Stimulated activated naive CD8-positive, alpha-beta T cell treated with anti-CD3 and anti-CD28 coated beads, Interleukin-15, amount 100 ng/mL, for 72 hours (primary cell): ENCODE results near the gene ZC3HAV1.
"Not testable (repeated sequence)": the region's sequence is repeated elsewhere in the genome, so short reads cannot be mapped to it uniquely, and the experiment has no call there.

Experiments
- ATAC-seq: fragments of 150-1000 bp; cut with Tn5 transposase; 2 replicates; pipeline ENCODE4 v1.10.0; 2021; ENCODE audit warnings: mild to moderate bottlenecking, moderate library complexity
- DNase-seq, 2 donors: peaks; one replicate each; pipeline ENCODE4 v3.0.0; 2021 to 2022
- H3K27ac Mint-ChIP-seq, 2 donors: one replicate each; pipeline ENCODE4 v1.8.0; 2022; ENCODE audit warnings: mild to moderate bottlenecking in 2 of 2, mixed read lengths in 2 of 2, moderate library complexity in 2 of 2
- H3K27me3 Mint-ChIP-seq: one replicate; pipeline ENCODE4 v1.8.0; 2022; ENCODE audit warnings: mixed read lengths
- H3K4me1 Mint-ChIP-seq: one replicate; pipeline ENCODE4 v1.8.0; 2022; ENCODE audit warnings: mild to moderate bottlenecking, mixed read lengths
- H3K4me3 Mint-ChIP-seq, 2 donors: one replicate each; pipeline ENCODE4 v1.8.0; 2022; ENCODE audit warnings: mild to moderate bottlenecking in 2 of 2, mixed read lengths in 2 of 2, moderate library complexity in 1 of 2
- H3K9me3 Mint-ChIP-seq, 2 donors: one replicate each; pipeline ENCODE4 v1.8.0; 2022; ENCODE audit warnings: mixed read lengths in 2 of 2

The ZC3HAV1 gene

GRCh38 chr7:139035586-139036353 lies 73.8 kb downstream of the ZC3HAV1 start, which contains the start of gene ZC3HAV1L:
Gene ZC3HAV1L (minus strand): TSS chr7:139036042. CDS start chr7:139036017, 25 bp downstream.
- ATAC-seq (peak; percentile 86), DNase-seq (peak; percentile 60 to 65)
- H3K4me1 Mint-ChIP-seq, result peaks cover 32% of the 10 kb centered on the region
- H3K27ac Mint-ChIP-seq, result peak within 1 kb of the TSS; percentile 85 to 91
- peak within 1 kb of the TSS; percentile 83 to 88 for H3K4me3 Mint-ChIP-seq
- no peaks in the 10 kb centered on the region for H3K27me3 Mint-ChIP-seq
- H3K9me3 Mint-ChIP-seq, result no peaks in the 10 kb centered on the region

DNA sequence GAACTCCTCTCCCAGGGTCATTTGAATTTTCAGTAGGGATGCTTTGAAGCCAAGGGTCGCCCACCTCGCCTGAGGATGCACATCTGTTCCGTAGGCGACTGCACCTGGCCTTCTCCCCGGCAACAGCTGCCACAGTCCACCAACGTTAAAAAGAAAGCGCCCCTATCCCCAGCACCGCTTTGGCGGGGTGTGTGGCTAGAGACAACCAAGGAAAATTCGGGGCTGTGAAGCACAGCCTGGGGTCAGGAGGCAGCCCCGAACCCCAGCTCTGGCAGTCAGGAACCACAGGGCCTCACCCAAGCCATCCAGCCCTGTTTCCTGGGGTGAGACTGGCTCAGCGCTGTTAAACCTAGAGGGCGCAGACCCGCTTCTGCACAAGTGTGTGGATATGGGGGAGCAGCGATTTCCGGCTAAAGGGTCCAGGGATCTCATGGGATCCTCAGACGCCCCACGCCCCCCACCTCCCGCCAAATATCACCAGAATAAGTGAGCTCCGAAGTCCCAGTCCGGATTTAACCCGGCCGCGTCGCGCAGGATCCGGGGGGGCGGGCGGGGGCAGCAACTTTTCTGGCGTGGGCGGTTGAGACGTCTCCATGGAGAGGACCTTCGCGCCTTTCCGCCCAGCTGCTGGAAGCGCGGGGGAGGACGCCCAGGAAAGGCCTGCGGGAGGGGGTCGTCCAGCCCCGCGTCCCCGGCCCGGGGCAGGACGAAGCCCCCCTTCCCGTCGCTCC lies 74.5 kb downstream of the ZC3HAV1 start:
- H3K27ac Mint-ChIP-seq, result peak overlapping the region; percentile 74 to 91
- ATAC-seq, result peak; percentile 60
- peak in 1 of 2 donors; percentile 44 for DNase-seq

DNA sequence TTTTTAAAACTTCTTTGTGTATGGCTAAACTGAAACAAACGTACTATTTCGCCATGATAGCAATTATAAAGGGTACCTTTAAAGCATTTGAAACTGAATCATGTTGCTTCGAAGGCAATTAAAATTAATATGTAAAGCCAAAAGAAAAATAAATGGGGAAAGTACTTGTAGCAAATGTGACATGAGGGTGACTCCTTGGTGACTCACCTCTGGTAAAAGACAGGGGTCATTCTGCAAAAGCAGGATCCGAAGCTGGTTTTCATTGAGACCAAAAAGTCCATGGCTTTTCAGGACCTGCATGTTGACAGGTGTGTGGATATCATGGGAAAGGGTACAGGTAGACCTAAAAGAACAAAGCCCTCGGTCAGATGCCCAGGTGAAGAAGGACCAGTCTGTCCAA lies 75.2 kb downstream of the ZC3HAV1 start:
- Mint-ChIP-seq H3K27me3 (no peaks in the 10 kb centered on the region), H3K4me1 (peaks cover 32% of the 10 kb centered on the region), H3K27ac (no peak overlapping the region), H3K9me3 (no peaks in the 10 kb centered on the region), H3K4me3 (peak overlapping the region; percentile 82 to 88)
- no peak for ATAC-seq
- DNase-seq, result no peak

More for the DNA sequence above, 74.5 kb downstream of the ZC3HAV1 start:
- Mint-ChIP-seq H3K4me3 (peak overlapping the region; percentile 82 to 88), H3K27me3 (no peaks in the 10 kb centered on the region), H3K4me1 (peaks cover 32% of the 10 kb centered on the region), H3K9me3 (no peaks in the 10 kb centered on the region)

DNA sequence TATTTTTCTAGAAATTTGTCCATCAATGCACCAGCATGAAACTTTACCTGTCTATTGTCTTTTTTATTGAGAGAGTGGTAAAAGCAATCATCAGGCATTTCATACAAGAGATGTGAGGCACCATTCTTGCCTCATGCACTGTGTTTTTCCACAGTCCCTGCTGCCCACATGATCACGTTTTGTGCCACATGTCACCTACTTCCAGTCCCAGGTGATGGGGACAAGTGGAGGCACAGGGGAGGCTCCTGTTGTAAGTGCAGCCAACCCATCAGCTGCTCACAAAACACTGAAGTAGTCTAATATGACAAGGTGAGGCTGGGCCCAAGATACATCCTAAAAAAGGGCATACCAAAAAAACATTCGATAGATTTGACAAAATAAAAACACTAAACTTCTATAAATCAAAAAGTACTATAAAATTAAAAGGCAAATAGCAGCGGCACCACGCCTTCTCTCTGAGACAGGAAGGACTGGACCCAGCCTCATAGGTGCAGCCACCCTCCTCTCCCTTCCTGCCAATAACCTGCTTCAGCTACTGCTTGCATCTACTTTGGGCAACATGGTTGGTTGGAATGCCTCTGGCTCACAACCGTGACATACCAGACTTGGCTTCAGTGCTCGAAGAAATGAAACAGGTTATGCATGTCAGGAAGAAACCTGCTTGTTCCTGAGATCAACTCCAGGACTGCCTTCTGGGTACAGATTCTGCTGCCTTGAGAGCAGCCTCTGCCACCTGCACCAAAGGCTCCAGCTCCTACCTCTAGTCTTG lies 76.0 kb downstream of the ZC3HAV1 start:
- Mint-ChIP-seq H3K27me3 (no peaks in the 10 kb centered on the region), H3K4me3 (no peak overlapping the region), H3K9me3 (no peaks in the 10 kb centered on the region), H3K27ac (no peak overlapping the region), H3K4me1 (peaks cover 29% of the 10 kb centered on the region)
- DNase-seq (no peak), ATAC-seq (no peak)

DNA sequence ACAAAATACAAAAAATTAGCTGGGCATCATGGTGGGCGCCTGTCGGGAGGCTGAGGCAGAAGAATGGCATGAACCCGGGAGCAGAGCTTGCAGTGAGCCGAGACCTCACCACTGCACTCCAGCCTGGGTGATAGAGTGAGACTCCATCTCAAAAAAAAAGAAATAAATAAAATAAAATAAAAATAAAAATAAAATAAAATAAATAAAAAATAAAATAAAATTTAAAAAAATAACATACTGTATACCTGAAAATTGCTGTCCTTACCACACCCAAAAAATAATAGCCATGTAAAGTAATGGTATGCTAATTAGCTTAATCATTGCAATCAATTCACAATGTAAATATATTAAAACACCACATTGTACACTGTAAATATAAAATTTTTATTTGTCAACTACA lies 77.0 kb downstream of the ZC3HAV1 start:
- Mint-ChIP-seq H3K4me1 (peaks cover 26% of the 10 kb centered on the region), H3K4me3 (no peak overlapping the region), H3K9me3 (no peaks in the 10 kb centered on the region), H3K27me3 (no peaks in the 10 kb centered on the region), H3K27ac (no peak overlapping the region)
- ATAC-seq (no peak), DNase-seq (no peak)

DNA sequence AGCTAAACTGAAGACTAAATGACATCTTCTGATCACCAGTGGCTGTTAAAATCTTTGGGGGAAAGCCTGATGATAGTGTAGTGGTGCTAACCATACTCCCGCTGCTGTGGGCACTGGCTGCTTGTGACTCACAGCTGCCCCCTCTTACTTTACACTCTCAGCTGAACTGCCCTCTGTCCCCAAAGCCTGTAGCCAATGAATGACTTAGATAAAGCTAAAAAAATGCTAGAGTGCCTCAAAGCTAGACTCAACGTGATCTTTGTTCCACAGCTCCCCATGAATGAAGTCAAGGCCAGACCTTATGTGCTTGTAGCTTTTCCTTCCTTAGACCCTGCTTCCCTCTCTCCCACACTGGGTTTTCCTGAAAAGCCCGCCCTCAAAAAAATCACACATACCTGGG lies 80.2 kb downstream of the ZC3HAV1 start:
- peaks cover 10% of the 10 kb centered on the region for H3K4me1 Mint-ChIP-seq
- H3K27ac Mint-ChIP-seq, result no peak overlapping the region
- H3K9me3 Mint-ChIP-seq, result no peaks in the 10 kb centered on the region
- no peak overlapping the region for H3K4me3 Mint-ChIP-seq
- ATAC-seq (no peak), DNase-seq (no peak)
- no peaks in the 10 kb centered on the region for H3K27me3 Mint-ChIP-seq

DNA sequence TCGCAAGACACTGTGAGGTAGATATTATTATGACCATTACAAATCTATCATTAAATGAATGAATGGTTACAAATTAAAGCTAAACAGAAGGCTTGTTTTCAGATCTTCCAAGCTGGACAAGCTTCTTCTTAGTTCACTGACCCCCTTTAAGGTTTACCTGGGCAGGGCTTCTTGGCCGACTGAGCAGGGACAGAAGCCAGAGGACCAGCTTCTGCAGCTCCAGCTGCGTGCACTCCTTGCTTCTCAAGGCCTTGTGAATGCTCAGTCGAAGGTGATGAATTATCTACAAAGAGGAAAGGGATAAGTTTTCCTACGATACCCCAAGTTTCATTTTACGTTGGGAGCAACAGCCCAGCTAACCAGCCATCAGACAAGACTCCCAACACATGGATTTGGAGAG lies 83.0 kb downstream of the ZC3HAV1 start:
- Mint-ChIP-seq H3K27me3 (no peaks in the 10 kb centered on the region), H3K4me3 (no peak overlapping the region), H3K4me1 (no peaks in the 10 kb centered on the region), H3K27ac (no peak overlapping the region), H3K9me3 (no peaks in the 10 kb centered on the region)
- no peak for ATAC-seq
- no peak for DNase-seq

- not testable (repeated sequence) for H3K27ac Mint-ChIP-seq, H3K27me3 Mint-ChIP-seq, H3K9me3 Mint-ChIP-seq, H3K4me1 Mint-ChIP-seq, H3K4me3 Mint-ChIP-seq, ATAC-seq, DNase-seq
Measured at GRCh38 chr7:139025861-139026260, 83.7 kb downstream of the ZC3HAV1 start.

GRCh38 chr7:139023076-139023475 lies 86.4 kb downstream of the ZC3HAV1 start:
- Mint-ChIP-seq H3K27ac (no peak overlapping the region), H3K9me3 (no peaks in the 10 kb centered on the region), H3K4me1 (peaks cover 3% of the 10 kb centered on the region), H3K27me3 (no peaks in the 10 kb centered on the region), H3K4me3 (no peak overlapping the region)
- no peak for DNase-seq
- ATAC-seq, result no peak

DNA sequence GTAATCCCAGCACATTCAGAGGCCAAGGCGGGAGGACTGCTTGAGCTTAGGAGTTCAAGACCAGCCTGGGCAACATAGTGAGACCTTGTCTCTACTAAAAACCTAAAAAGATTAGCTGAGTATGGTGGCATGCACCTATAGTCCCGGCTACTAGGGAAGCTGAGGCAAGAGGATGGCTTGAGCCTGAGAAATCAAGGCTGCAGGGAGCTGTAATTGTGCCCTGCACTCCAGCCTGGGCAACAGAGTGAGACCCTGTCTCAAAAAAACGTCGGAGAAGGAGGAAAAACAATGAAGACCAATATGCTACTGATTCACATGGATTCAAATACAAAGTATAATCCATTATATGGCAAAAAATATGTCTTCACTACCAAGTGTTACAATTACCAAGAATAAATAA lies 87.2 kb downstream of the ZC3HAV1 start:
- no peak for ATAC-seq
- H3K4me3 Mint-ChIP-seq, result no peak overlapping the region
- DNase-seq, result no peak
- no peaks in the 10 kb centered on the region for H3K27me3 Mint-ChIP-seq
- no peak overlapping the region for H3K27ac Mint-ChIP-seq
- no peaks in the 10 kb centered on the region for H3K9me3 Mint-ChIP-seq
- peaks cover 6% of the 10 kb centered on the region for H3K4me1 Mint-ChIP-seq

GRCh38 chr7:139018910-139019309 lies 90.6 kb downstream of the ZC3HAV1 start:
- no peak for ATAC-seq
- Mint-ChIP-seq H3K4me1 (peaks cover 6% of the 10 kb centered on the region), H3K27me3 (no peaks in the 10 kb centered on the region), H3K27ac (no peak overlapping the region), H3K4me3 (no peak overlapping the region), H3K9me3 (no peaks in the 10 kb centered on the region)
- DNase-seq, result no peak

- H3K4me3 Mint-ChIP-seq, result no peak overlapping the region
- H3K27ac Mint-ChIP-seq, result no peak overlapping the region
- ATAC-seq (peak; percentile 98), DNase-seq (peak; percentile 50 to 62)
- peaks cover 6% of the 10 kb centered on the region for H3K4me1 Mint-ChIP-seq
- H3K9me3 Mint-ChIP-seq, result no peaks in the 10 kb centered on the region
- no peaks in the 10 kb centered on the region for H3K27me3 Mint-ChIP-seq
Measured at GRCh38 chr7:139016931-139017511, 92.5 kb downstream of the ZC3HAV1 start.

GRCh38 chr7:139011373-139011772 lies 98.1 kb downstream of the ZC3HAV1 start:
- no peaks in the 10 kb centered on the region for H3K4me1 Mint-ChIP-seq
- H3K27ac Mint-ChIP-seq, result no peak overlapping the region
- no peak overlapping the region for H3K4me3 Mint-ChIP-seq
- no peak for ATAC-seq
- H3K27me3 Mint-ChIP-seq, result no peaks in the 10 kb centered on the region
- H3K9me3 Mint-ChIP-seq, result no peaks in the 10 kb centered on the region
- DNase-seq, result no peak

DNA sequence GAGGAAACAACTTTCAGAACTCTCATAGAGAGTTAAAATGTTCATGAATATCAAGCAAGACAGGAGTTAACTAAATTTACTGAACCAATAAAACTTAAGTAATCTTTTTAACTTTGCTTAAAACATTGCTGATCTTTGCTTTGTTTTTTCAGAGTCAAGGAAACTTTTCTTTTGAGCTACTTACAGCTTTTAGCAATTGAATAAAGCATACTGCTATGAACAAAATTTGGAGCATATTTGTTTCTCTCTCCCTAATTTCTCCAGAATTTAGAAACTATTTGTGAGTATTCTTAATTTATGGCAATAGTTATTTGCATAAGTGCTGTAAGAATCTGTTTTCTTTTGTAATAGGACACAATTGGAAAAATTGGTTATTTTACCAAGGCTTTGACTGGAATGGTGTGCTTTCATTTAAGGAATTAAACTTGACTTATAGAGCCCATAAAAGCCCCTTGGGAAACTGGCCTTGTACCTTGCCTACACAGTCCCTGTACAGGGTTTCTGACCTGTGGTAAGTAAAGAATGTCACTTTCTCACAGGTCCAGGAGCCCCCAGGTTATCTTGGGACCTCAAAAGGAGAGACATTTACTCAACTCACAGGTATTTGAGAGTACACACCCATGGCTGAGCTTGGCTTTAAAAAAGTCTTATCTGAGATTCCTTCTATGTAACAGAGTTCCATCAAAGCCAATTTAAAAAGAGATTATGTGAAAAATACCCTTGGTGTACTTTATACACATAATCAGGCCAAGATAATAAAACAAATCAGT lies 105.0 kb downstream of the ZC3HAV1 start:
- H3K4me1 Mint-ChIP-seq, result peaks cover 7% of the 10 kb centered on the region
- ATAC-seq (no peak), DNase-seq (no peak)
- H3K9me3 Mint-ChIP-seq, result peaks cover 5 to 27% of the 10 kb centered on the region in 2 donors
- H3K27ac Mint-ChIP-seq, result no peak overlapping the region
- no peak overlapping the region for H3K4me3 Mint-ChIP-seq
- no peaks in the 10 kb centered on the region for H3K27me3 Mint-ChIP-seq

GRCh38 chr7:138999414-138999813 lies 110.1 kb downstream of the ZC3HAV1 start:
- Mint-ChIP-seq H3K27me3 (no peaks in the 10 kb centered on the region), H3K9me3 (peaks cover 5 to 12% of the 10 kb centered on the region in 2 donors), H3K4me3 (no peak overlapping the region), H3K4me1 (peaks cover 14% of the 10 kb centered on the region), H3K27ac (no peak overlapping the region)
- no peak for DNase-seq
- no peak for ATAC-seq
